PC-3 (cell line): ENCODE data around the gene LLPH. TPM values are rescaled to one million over a fixed set of nuclear protein-coding genes. Genes with fewer than 3 reads are reported as not detected.

Experiments
- ATAC-seq: fragments of 200-7000 bp; cut with Tn5 transposase; 2 replicates; pipeline ENCODE4 v1.9.1; 2020; ENCODE audit warnings: mild to moderate bottlenecking, moderate library complexity
- BruUV-seq: library from RNA; stranded (reverse); fragments of 400-500 nt; replicated peaks from 2 replicates; lab custom pipeline; 2021; lab: Mats Ljungman, UMichigan
- CTCF ChIA-PET: fragments of 300-600 bp; sonication (Branson Sonifier 250); formaldehyde crosslinking; loops from one replicate; lab custom pipeline; 2022; ENCODE audit warnings: antibody characterized with exemption; lab: Charles Lee
- POLR2A ChIA-PET: fragments of 300-600 bp; sonication (Branson Sonifier 250); formaldehyde crosslinking; loops from one replicate; lab custom pipeline; 2022; ENCODE audit warnings: antibody characterized with exemption; ENCODE audit not compliant: unreplicated experiment; lab: Charles Lee
- DNase-seq: peaks from one replicate; pipeline ENCODE4 v3.0.0-alpha.2; 2015
- H2AFZ ChIP-seq: fragments of 300-600 bp; sonication (generic); 2 replicates; pipeline ENCODE4 v1.6.0; 2016; ENCODE audit warnings: antibody characterized with exemption, low read length
- H3F3A ChIP-seq: fragments of 300-600 bp; sonication (generic); one replicate; pipeline ENCODE4 v1.6.0; 2017; ENCODE audit warnings: antibody characterized with exemption, low read length, control low read depth, mild to moderate bottlenecking; ENCODE audit not compliant: unreplicated experiment
- H3K27ac ChIP-seq: fragments of 300-600 bp; sonication (generic); 2 replicates; pipeline ENCODE4 v1.5.1; 2016; ENCODE audit warnings: mild to moderate bottlenecking, low read length
- H3K27me3 ChIP-seq: fragments of 300-600 bp; sonication (generic); 2 replicates; pipeline ENCODE4 v1.6.1; 2016; ENCODE audit warnings: low read length, mixed read lengths
- H3K36me3 ChIP-seq: fragments of 300-600 bp; sonication (generic); 2 replicates; pipeline ENCODE4 v1.6.1; 2016; ENCODE audit warnings: low read depth, mixed run types, low read length, mixed read lengths
- H3K4me1 ChIP-seq: fragments of 300-600 bp; sonication (generic); 2 replicates; pipeline ENCODE4 v1.5.1; 2016; ENCODE audit warnings: low read length; ENCODE audit not compliant: insufficient read depth
- H3K4me2 ChIP-seq: fragments of 300-600 bp; sonication (generic); 2 replicates; pipeline ENCODE4 v1.6.0; 2016; ENCODE audit warnings: low read length
- H3K4me3 ChIP-seq: fragments of 300-600 bp; sonication (generic); 2 replicates; pipeline ENCODE4 v1.5.1; 2016; ENCODE audit warnings: mild to moderate bottlenecking, low read length, mixed read lengths
- H3K79me2 ChIP-seq: fragments of 300-600 bp; sonication (generic); 2 replicates; pipeline ENCODE4 v1.6.1; 2017; ENCODE audit warnings: low read length, mixed read lengths
- H3K9ac ChIP-seq: fragments of 300-600 bp; sonication (generic); 2 replicates; pipeline ENCODE4 v1.6.0; 2016; ENCODE audit warnings: mild to moderate bottlenecking, low read length
- H3K9me2 ChIP-seq: fragments of 300-600 bp; sonication (generic); replicated peaks from 2 replicates; pipeline ENCODE4 v1.6.1; 2016; ENCODE audit warnings: mixed run types, low read length, mixed read lengths
- H3K9me3 ChIP-seq: fragments of 300-600 bp; sonication (generic); 2 replicates; pipeline ENCODE4 v1.6.1; 2016; ENCODE audit warnings: low read length, mixed read lengths
- H4K20me1 ChIP-seq: fragments of 300-600 bp; sonication (generic); 2 replicates; pipeline ENCODE4 v1.6.1; 2016; ENCODE audit warnings: low read length, mixed read lengths
- EZH2 ChIP-seq: fragments of 300-600 bp; sonication (generic); IDR thresholded peaks from one replicate; pipeline ENCODE4 v1.6.1; 2017; ENCODE audit warnings: antibody characterized with exemption, mild to moderate bottlenecking, low read length; ENCODE audit not compliant: unreplicated experiment
- EZH2phosphoT487 ChIP-seq: fragments of 300-600 bp; sonication (generic); IDR thresholded peaks from 2 replicates; pipeline ENCODE4 v1.6.1; 2018; ENCODE audit warnings: mild to moderate bottlenecking, antibody characterized with exemption, low read length, borderline replicate concordance
- intact Hi-C: fragments of 100-400 bp; cut with micrococcal nuclease; formaldehyde crosslinking; loops from 2 replicates; pipeline ENCODE4 v1.9.0; 2023
- total RNA-seq: library from RNA; depleted of rRNA; stranded (reverse); fragments of >200 nt; gene quantifications from 2 replicates; pipeline ENCODE4 v1.2.3, GENCODE V29; 2014
- TF ChIP-seq, protein P1 (sequence below): fragments of 300-600 bp; sonication (generic); conservative IDR thresholded peaks from 2 replicates; pipeline ENCODE4 v1.5.1; 2017; ENCODE audit warnings: antibody characterized with exemption, low read depth, mild to moderate bottlenecking, low read length

LLPH gene
- total RNA-seq, 1 experiment from 2014 or later, result 11.2 TPM

- H2AFZ ChIP-seq, result 0 out of 2 replicates have a peak overlapping the region, but pooled peaks have one; percentile 32
- peak; percentile 89 for ATAC-seq
- no TSS peak for BruUV-seq
- peaks cover 12% of the 10 kb centered on the region for H3K4me1 ChIP-seq
- intact Hi-C loops, result loop anchor here (1.0 to 10.0 kb wide), 4 partner anchors 130 to 550 kb away; partner anchors contain the start of gene HELB
- H3K79me2 ChIP-seq, result no peaks in the 10 kb centered on the region
- CTCF ChIA-PET, result interaction anchor here (0.5 to 1.7 kb wide), 10 partner anchors 13 to 566 kb away, joined by 3 to 12 read pairs (median 4); partner anchors contain the start of gene TMBIM4
- H3K4me3 ChIP-seq, result peak overlapping the region; percentile 17; the same call in 1 of the 2 replicates
- H3K9me3 ChIP-seq, result 0 out of 2 replicates have a peak, but pooled peaks cover 7% of the 10 kb centered on the region
- peak overlapping the region; percentile 58 for H3K4me2 ChIP-seq
- peaks cover 28% of the 10 kb centered on the region for H3K36me3 ChIP-seq
- POLR2A ChIA-PET, result interaction anchor here (0.8 to 1.0 kb wide), 2 partner anchors 24 to 158 kb away, joined by 3 to 6 read pairs; partner anchors contain the start of gene HELB
- TF ChIP-seq EZH2, result no peak
- TF ChIP-seq, protein P1, sequence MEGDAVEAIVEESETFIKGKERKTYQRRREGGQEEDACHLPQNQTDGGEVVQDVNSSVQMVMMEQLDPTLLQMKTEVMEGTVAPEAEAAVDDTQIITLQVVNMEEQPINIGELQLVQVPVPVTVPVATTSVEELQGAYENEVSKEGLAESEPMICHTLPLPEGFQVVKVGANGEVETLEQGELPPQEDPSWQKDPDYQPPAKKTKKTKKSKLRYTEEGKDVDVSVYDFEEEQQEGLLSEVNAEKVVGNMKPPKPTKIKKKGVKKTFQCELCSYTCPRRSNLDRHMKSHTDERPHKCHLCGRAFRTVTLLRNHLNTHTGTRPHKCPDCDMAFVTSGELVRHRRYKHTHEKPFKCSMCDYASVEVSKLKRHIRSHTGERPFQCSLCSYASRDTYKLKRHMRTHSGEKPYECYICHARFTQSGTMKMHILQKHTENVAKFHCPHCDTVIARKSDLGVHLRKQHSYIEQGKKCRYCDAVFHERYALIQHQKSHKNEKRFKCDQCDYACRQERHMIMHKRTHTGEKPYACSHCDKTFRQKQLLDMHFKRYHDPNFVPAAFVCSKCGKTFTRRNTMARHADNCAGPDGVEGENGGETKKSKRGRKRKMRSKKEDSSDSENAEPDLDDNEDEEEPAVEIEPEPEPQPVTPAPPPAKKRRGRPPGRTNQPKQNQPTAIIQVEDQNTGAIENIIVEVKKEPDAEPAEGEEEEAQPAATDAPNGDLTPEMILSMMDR, result peak; percentile 93
- peak; percentile 91 for DNase-seq
- H3F3A ChIP-seq, result no peaks in the 10 kb centered on the region
- no peaks in the 10 kb centered on the region for H3K9me2 ChIP-seq
- no peaks in the 10 kb centered on the region for H4K20me1 ChIP-seq
- H3K27ac ChIP-seq, result 0 out of 2 replicates have a peak overlapping the region, but pooled peaks have one; percentile 19
- no peak overlapping the region for H3K9ac ChIP-seq
- H3K27me3 ChIP-seq, result no peaks in the 10 kb centered on the region
Observed at GRCh38 chr12:66144791-66145754, 14.5 kb upstream of the LLPH start.

- Histone ChIP-seq H3K4me2 (no peak overlapping the region), H3K9me2 (no peaks in the 10 kb centered on the region), H2AFZ (no peak overlapping the region), H3F3A (no peaks in the 10 kb centered on the region), H3K79me2 (no peaks in the 10 kb centered on the region), H3K36me3 (peaks cover 39% of the 10 kb centered on the region), H4K20me1 (no peaks in the 10 kb centered on the region), H3K9ac (no peak overlapping the region), H3K4me3 (no peak overlapping the region), H3K27ac (no peak overlapping the region), H3K27me3 (no peaks in the 10 kb centered on the region), H3K9me3 (0 out of 2 replicates have a peak, but pooled peaks cover 9% of the 10 kb centered on the region), H3K4me1 (peaks cover 12% of the 10 kb centered on the region)
- ATAC-seq, result no peak
- BruUV-seq, result no TSS peak
- intact Hi-C loops, result loop anchor here (2.0 to 10.0 kb wide), 3 partner anchors 131 to 551 kb away; partner anchors contain the start of gene HELB
- ChIA-PET POLR2A (no interaction called here), CTCF (no interaction called here)
- DNase-seq, result no peak
- no peak for TF ChIP-seq EZH2phosphoT487
- TF ChIP-seq EZH2, result no peak
- TF ChIP-seq, protein P1, result no peak
Observed at GRCh38 chr12:66143868-66144267, 13.3 kb upstream of the LLPH start.
